Measurements from ENCODE around the gene CRYBG1.

The CRYBG1 gene

DNA sequence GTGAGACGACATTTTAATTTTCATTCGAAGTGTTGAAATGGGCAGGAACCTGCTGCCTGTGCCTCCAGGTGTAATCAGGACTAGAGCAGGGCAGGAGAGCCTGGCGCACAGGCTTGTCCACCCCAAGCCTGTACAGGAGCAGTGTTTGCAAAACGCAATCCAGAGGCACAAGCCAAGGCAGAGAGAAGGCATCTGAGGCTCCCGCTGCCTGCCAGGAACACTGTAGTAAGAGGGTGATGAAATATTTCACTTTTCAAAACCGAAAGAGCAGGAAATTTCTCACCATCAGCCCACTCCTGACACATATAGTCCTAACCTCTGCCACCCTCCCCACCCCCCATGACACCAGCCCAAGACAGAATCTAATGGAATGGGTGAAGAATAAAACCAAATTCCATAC, 136.3 kb downstream of the CRYBG1 start:
- no peak overlapping the region for H3K27ac Mint-ChIP-seq
- H3K27me3 Mint-ChIP-seq (ENCODE audit: low read depth): peaks cover 5% of the 10 kb centered on the region
- no peaks in the 10 kb centered on the region for H3K9me3 Mint-ChIP-seq
- no peak overlapping the region for H3K4me3 Mint-ChIP-seq
- no peaks in the 10 kb centered on the region for H3K36me3 Mint-ChIP-seq (ENCODE audit: low read depth)
- H3K4me1 Mint-ChIP-seq (ENCODE audit: low read depth): peaks cover 3% of the 10 kb centered on the region
- DNase-seq (ENCODE audit: low spot score): no peak

- DNase-seq (ENCODE audit: low spot score): no peak
- H3K9me3 Mint-ChIP-seq: no peaks in the 10 kb centered on the region
- no peak overlapping the region for H3K4me3 Mint-ChIP-seq
- H3K27me3 Mint-ChIP-seq (ENCODE audit: low read depth): peaks cover 5% of the 10 kb centered on the region
- H3K4me1 Mint-ChIP-seq (ENCODE audit: low read depth): no peaks in the 10 kb centered on the region
- no peak overlapping the region for H3K27ac Mint-ChIP-seq
- no peaks in the 10 kb centered on the region for H3K36me3 Mint-ChIP-seq (ENCODE audit: low read depth)
Observed at GRCh38 chr6:106501960-106502371, 141.4 kb downstream of the CRYBG1 start.

DNA sequence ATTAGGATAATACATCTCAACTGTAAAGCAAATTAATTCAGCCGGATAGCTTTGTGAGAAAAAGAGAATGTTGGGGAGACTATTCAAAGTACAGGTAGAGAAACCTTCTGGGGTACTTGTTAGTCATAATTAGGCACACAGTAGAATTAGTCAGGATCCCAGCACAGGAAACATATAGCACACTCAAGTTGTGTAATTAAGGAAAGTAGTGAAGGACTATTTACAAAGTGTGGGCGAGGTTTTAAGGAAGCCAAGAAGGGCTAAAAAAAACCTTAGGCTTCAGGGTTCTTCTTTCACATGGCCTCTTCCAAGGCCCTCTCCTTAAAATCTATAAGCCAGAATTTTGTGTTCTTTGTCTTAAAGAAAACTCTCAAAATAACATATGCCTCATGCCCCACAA, 142.0 kb downstream of the CRYBG1 start:
- Mint-ChIP-seq H3K4me1 (ENCODE audit: low read depth) (no peaks in the 10 kb centered on the region), H3K4me3 (no peak overlapping the region), H3K36me3 (ENCODE audit: low read depth) (no peaks in the 10 kb centered on the region), H3K27ac (no peak overlapping the region), H3K9me3 (no peaks in the 10 kb centered on the region), H3K27me3 (ENCODE audit: low read depth) (peaks cover 6% of the 10 kb centered on the region)
- DNase-seq (ENCODE audit: low spot score): no peak

- DNase-seq (ENCODE audit: low spot score): no peak
- Mint-ChIP-seq H3K27me3 (ENCODE audit: low read depth) (peaks cover 11% of the 10 kb centered on the region), H3K36me3 (ENCODE audit: low read depth) (no peaks in the 10 kb centered on the region), H3K4me3 (no peak overlapping the region), H3K4me1 (ENCODE audit: low read depth) (peaks cover 24% of the 10 kb centered on the region), H3K9me3 (no peaks in the 10 kb centered on the region), H3K27ac (no peak overlapping the region)
Observed at GRCh38 chr6:106508277-106508676, 147.8 kb downstream of the CRYBG1 start.

- no peak for DNase-seq (ENCODE audit: low spot score)
- H3K4me1 Mint-ChIP-seq (ENCODE audit: low read depth): peaks cover 28% of the 10 kb centered on the region
- no peak overlapping the region for H3K27ac Mint-ChIP-seq
- peaks cover 11% of the 10 kb centered on the region for H3K27me3 Mint-ChIP-seq (ENCODE audit: low read depth)
- no peak overlapping the region for H3K4me3 Mint-ChIP-seq
- no peaks in the 10 kb centered on the region for H3K9me3 Mint-ChIP-seq
- no peaks in the 10 kb centered on the region for H3K36me3 Mint-ChIP-seq (ENCODE audit: low read depth)
Observed at GRCh38 chr6:106508834-106509233, 148.3 kb downstream of the CRYBG1 start.

DNA sequence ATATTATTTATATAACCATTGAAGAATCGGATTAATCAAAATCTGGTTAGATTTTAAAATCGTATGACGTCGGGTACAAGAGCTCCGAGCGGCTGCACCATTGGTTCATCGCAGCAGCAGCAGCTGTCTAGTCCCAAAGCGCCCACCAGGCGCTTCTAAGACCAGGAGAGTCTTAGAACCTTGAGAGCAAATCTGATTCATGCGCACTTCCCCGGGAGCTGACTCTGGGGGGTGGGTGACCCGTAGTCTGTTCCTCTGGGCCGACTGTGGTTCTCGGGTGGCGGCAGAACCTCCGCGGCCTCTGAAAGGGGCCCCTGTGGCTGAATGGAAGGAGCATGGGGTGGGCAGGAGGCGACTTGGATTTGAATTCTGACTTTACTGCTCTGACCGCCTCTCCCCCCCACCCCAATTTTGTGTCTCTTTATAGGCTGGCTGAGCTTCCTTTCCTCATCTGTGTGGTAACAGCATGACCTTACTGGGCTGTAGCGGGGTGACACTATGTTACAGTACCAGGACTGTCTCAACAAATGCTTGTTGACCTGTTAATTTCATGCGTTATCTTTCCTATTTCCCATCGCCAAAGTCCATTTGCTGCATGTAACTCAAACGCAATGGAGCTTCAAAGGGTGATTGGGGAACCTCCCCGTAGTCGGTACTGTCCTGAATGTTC, 149.0 kb downstream of the CRYBG1 start:
- Mint-ChIP-seq H3K9me3 (no peaks in the 10 kb centered on the region), H3K27ac (no peak overlapping the region), H3K27me3 (ENCODE audit: low read depth) (peaks cover 11% of the 10 kb centered on the region), H3K4me1 (ENCODE audit: low read depth) (peaks cover 36% of the 10 kb centered on the region), H3K4me3 (peak overlapping the region; percentile 89), H3K36me3 (ENCODE audit: low read depth) (no peaks in the 10 kb centered on the region)
- no peak for DNase-seq (ENCODE audit: low spot score)

GRCh38 chr6:106510090-106510970, 149.8 kb downstream of the CRYBG1 start:
- Mint-ChIP-seq H3K4me1 (ENCODE audit: low read depth) (peaks cover 42% of the 10 kb centered on the region), H3K36me3 (ENCODE audit: low read depth) (no peaks in the 10 kb centered on the region), H3K27me3 (ENCODE audit: low read depth) (peaks cover 11% of the 10 kb centered on the region), H3K4me3 (peak overlapping the region; percentile 89), H3K27ac (peak overlapping the region; percentile 94), H3K9me3 (no peaks in the 10 kb centered on the region)
- peak; percentile 69 for DNase-seq (ENCODE audit: low spot score)

DNA sequence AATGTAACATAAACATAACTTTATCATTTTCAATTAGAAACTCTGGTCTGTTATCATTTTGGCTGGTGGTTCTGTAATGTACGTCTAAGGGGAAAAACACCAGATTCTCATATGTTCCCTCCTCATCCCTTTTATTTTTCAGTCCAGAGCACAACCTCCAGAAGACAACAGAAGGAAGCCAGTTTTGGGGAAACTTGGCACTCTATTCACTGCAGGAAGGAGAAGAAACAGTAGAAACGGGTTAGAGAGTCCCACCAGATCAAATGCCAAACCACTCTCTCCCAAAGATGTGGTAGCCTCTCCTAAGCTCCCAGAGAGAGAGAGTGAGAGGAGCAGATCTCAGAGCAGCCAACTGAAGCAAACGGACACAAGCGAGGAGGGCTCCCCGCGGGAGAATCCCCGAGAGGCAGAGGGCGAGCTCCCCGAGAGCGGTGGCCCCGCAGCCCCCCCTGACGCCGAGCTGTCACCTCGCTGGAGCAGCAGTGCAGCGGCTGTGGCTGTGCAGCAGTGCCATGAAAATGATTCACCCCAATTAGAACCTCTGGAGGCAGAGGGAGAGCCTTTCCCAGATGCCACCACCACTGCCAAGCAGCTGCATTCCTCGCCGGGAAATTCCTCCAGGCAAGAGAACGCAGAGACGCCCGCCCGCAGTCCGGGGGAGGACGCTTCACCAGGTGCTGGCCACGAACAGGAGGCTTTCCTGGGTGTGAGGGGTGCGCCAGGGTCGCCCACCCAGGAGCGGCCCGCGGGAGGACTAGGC, 151.0 kb downstream of the CRYBG1 start:
- H3K4me3 Mint-ChIP-seq: peak overlapping the region; percentile 89
- peak; percentile 41 for DNase-seq (ENCODE audit: low spot score)
- no peaks in the 10 kb centered on the region for H3K9me3 Mint-ChIP-seq
- H3K4me1 Mint-ChIP-seq (ENCODE audit: low read depth): peaks cover 47% of the 10 kb centered on the region
- peaks cover 1% of the 10 kb centered on the region for H3K36me3 Mint-ChIP-seq (ENCODE audit: low read depth)
- H3K27me3 Mint-ChIP-seq (ENCODE audit: low read depth): peaks cover 11% of the 10 kb centered on the region
- H3K27ac Mint-ChIP-seq: peak overlapping the region; percentile 94

DNA sequence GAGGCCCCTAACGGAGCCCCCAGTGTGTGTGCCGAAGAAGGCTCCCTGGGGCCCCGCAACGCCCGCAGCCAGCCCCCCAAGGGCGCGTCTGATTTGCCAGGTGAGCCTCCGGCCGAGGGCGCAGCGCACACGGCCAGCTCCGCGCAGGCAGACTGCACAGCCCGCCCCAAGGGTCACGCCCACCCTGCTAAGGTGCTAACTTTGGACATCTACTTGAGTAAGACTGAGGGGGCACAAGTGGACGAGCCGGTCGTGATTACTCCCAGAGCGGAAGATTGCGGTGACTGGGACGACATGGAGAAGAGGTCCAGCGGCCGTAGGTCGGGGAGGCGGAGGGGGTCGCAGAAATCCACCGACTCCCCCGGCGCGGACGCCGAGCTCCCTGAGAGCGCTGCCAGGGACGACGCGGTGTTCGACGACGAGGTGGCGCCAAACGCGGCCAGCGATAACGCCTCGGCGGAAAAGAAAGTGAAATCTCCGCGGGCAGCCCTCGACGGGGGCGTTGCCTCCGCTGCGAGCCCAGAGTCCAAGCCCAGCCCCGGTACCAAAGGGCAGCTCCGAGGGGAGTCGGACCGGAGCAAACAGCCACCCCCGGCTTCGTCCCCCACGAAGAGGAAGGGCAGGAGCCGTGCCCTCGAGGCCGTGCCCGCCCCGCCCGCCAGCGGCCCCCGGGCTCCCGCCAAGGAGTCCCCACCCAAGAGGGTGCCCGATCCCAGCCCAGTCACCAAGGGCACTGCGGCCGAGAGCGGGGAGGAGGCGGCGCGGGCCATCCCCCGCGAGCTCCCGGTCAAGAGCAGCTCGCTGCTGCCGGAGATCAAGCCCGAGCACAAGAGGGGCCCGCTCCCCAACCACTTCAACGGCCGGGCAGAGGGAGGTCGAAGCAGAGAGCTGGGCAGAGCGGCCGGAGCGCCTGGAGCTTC, 151.8 kb downstream of the CRYBG1 start:
- Mint-ChIP-seq H3K9me3 (no peaks in the 10 kb centered on the region), H3K4me1 (ENCODE audit: low read depth) (peaks cover 52% of the 10 kb centered on the region), H3K4me3 (peak overlapping the region; percentile 89), H3K36me3 (ENCODE audit: low read depth) (peaks cover 3% of the 10 kb centered on the region), H3K27ac (peak overlapping the region; percentile 95), H3K27me3 (ENCODE audit: low read depth) (peaks cover 9% of the 10 kb centered on the region)
- DNase-seq (ENCODE audit: low spot score): peak; percentile 80

GRCh38 chr6:106512968-106513574, 152.6 kb downstream of the CRYBG1 start:
- Mint-ChIP-seq H3K4me3 (peak overlapping the region; percentile 89), H3K4me1 (ENCODE audit: low read depth) (peaks cover 56% of the 10 kb centered on the region), H3K9me3 (no peaks in the 10 kb centered on the region), H3K27me3 (ENCODE audit: low read depth) (peaks cover 9% of the 10 kb centered on the region), H3K27ac (peak overlapping the region; percentile 95), H3K36me3 (ENCODE audit: low read depth) (peaks cover 3% of the 10 kb centered on the region)
- DNase-seq (ENCODE audit: low spot score): no peak

GRCh38 chr6:106513808-106514582, 153.5 kb downstream of the CRYBG1 start:
- Mint-ChIP-seq H3K4me1 (ENCODE audit: low read depth) (peaks cover 56% of the 10 kb centered on the region), H3K4me3 (peak overlapping the region; percentile 89), H3K9me3 (no peaks in the 10 kb centered on the region), H3K27me3 (ENCODE audit: low read depth) (peaks cover 3% of the 10 kb centered on the region), H3K36me3 (ENCODE audit: low read depth) (peaks cover 5% of the 10 kb centered on the region), H3K27ac (peak overlapping the region; percentile 95)
- DNase-seq (ENCODE audit: low spot score): no peak

DNA sequence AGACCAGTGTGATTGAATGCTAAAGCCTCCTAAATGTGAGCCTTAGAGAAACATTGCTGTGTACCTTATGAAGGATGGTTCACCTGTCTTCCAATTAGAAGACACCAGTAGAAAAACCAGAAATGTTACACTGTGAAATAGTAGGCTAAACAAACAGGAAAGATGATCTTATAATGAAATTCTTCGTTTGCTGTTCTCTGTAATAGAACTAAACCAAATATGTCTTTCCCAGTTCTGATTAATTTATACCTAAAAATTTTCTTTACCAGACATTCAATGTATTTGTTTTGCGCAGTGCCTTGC, 154.0 kb downstream of the CRYBG1 start:
- H3K4me1 Mint-ChIP-seq (ENCODE audit: low read depth): peaks cover 58% of the 10 kb centered on the region

More for the DNA sequence above, 154.0 kb downstream of the CRYBG1 start:
- DNase-seq (ENCODE audit: low spot score): no peak
- Mint-ChIP-seq H3K27me3 (ENCODE audit: low read depth) (peaks cover 3% of the 10 kb centered on the region), H3K27ac (peak overlapping the region; percentile 95), H3K9me3 (no peaks in the 10 kb centered on the region), H3K36me3 (ENCODE audit: low read depth) (peaks cover 5% of the 10 kb centered on the region), H3K4me3 (peak overlapping the region; percentile 89)

Data from T-helper 2 cell treated with Interferon-gamma antibody and Interleukin-4, amounts not matched to agents 5 μg/mL and 100 μg/mL, for 36 hours (primary cell).